IMR-90 (cell line): ENCODE data around the gene CREG2. TPM values are rescaled to one million over a fixed set of nuclear protein-coding genes. Genes with fewer than 3 reads are reported as not detected.

ENCODE experiments used
- ATAC-seq: fragments of 200-7000 bp; cut with Tn5 transposase; 2 replicates; pipeline ENCODE4 v1.9.1; 2020; ENCODE audit warnings: low read depth, mild to moderate bottlenecking, moderate library complexity
- BruUV-seq: library from RNA; stranded (reverse); fragments of 400-500 nt; replicated peaks from 2 replicates; lab custom pipeline; 2021; lab: Mats Ljungman, UMichigan
- CTCF ChIA-PET: fragments of 300-600 bp; formaldehyde crosslinking; extraction: SDS; loops from one replicate; lab custom pipeline; 2021; ENCODE audit warnings: antibody characterized with exemption; lab: Yijun Ruan, JAX
- POLR2A ChIA-PET: fragments of 300-600 bp; sonication (Branson Sonifier 250); formaldehyde crosslinking; loops from one replicate; lab custom pipeline; 2022; ENCODE audit warnings: antibody characterized with exemption; ENCODE audit not compliant: unreplicated experiment; lab: Charles Lee
- DNase-seq: peaks from one replicate; pipeline ENCODE4 v3.0.0; 2013
- H2AFZ ChIP-seq: replicated peaks from 2 replicates; pipeline ENCODE3; 2013; ENCODE audit warnings: low read length, mild to moderate bottlenecking; ENCODE audit not compliant: poor library complexity
- H2AK5ac ChIP-seq: 2 replicates; pipeline ENCODE4 v1.6.1; 2013; ENCODE audit warnings: low read depth, low read length, inconsistent platforms
- H2AK9ac ChIP-seq: replicated peaks from 2 replicates; pipeline ENCODE3; 2013; ENCODE audit warnings: mild to moderate bottlenecking, low read depth, low read length, moderate library complexity; ENCODE audit not compliant: poor library complexity
- H2BK120ac ChIP-seq: 2 replicates; pipeline ENCODE4 v1.6.1; 2013; ENCODE audit warnings: low read depth, low read length, inconsistent platforms
- H2BK15ac ChIP-seq: 3 replicates; pipeline ENCODE4 v1.6.1; 2013; ENCODE audit warnings: low read depth, low read length, inconsistent platforms
- H2BK20ac ChIP-seq: 2 replicates; pipeline ENCODE4 v1.6.1; 2013; ENCODE audit warnings: low read depth, mild to moderate bottlenecking, inconsistent platforms, low read length, moderate library complexity
- H2BK5ac ChIP-seq: 2 replicates; pipeline ENCODE4 v1.6.1; 2013; ENCODE audit warnings: mild to moderate bottlenecking, low read depth, low read length, inconsistent platforms; ENCODE audit not compliant: poor library complexity, severe bottlenecking
- H3K14ac ChIP-seq: replicated peaks from 2 replicates; pipeline ENCODE4 v1.6.1; 2013; ENCODE audit warnings: low read depth, low read length, inconsistent platforms
- H3K18ac ChIP-seq: 2 replicates; pipeline ENCODE4 v1.6.1; 2013; ENCODE audit warnings: low read depth, low read length, control low read depth
- H3K23ac ChIP-seq: 2 replicates; pipeline ENCODE4 v1.6.1; 2013; ENCODE audit warnings: low read depth, low read length, inconsistent platforms
- H3K27ac ChIP-seq: 2 replicates; pipeline ENCODE4 v1.5.1; 2013; ENCODE audit warnings: mild to moderate bottlenecking, control low read depth, low read length; ENCODE audit not compliant: insufficient read depth
- H3K27me3 ChIP-seq: 2 replicates; pipeline ENCODE4 v1.6.1; 2013; ENCODE audit warnings: low read length; ENCODE audit not compliant: control insufficient read depth, insufficient read depth
- H3K36me3 ChIP-seq: 2 replicates; pipeline ENCODE4 v1.6.1; 2013; ENCODE audit warnings: low read length, mixed read lengths; ENCODE audit not compliant: control insufficient read depth, insufficient read depth
- H3K4ac ChIP-seq: 2 replicates; pipeline ENCODE4 v1.6.1; 2013; ENCODE audit warnings: low read depth, low read length, inconsistent platforms
- H3K4me1 ChIP-seq: 2 replicates; pipeline ENCODE4 v1.6.1; 2013; ENCODE audit warnings: low read length, mixed read lengths; ENCODE audit not compliant: control insufficient read depth, insufficient read depth
- H3K4me2 ChIP-seq: 2 replicates; pipeline ENCODE4 v1.6.1; 2013; ENCODE audit warnings: low read depth, mild to moderate bottlenecking, control low read depth, low read length, moderate library complexity
- H3K4me3 ChIP-seq: 2 replicates; pipeline ENCODE4 v1.5.1; 2013; ENCODE audit warnings: low read depth, mild to moderate bottlenecking, control low read depth, low read length, moderate library complexity; ENCODE audit not compliant: insufficient read depth
- H3K56ac ChIP-seq: 2 replicates; pipeline ENCODE4 v1.6.1; 2013; ENCODE audit warnings: low read length, inconsistent platforms; ENCODE audit not compliant: insufficient read depth; ENCODE audit errors: extremely low read depth
- H3K79me1 ChIP-seq, 2 experiments: 2 replicates each; pipeline ENCODE4 v1.6.1; 2013; ENCODE audit warnings: low read length in 2 of 2, inconsistent platforms in 1 of 2, low read depth in 1 of 2
- H3K9ac ChIP-seq: 2 replicates; pipeline ENCODE4 v1.6.1; 2013; ENCODE audit warnings: low read depth, low read length, control low read depth
- H3K9me1 ChIP-seq: 2 replicates; pipeline ENCODE4 v1.6.1; 2013; ENCODE audit warnings: low read length, inconsistent platforms; ENCODE audit not compliant: insufficient read depth
- H3K9me3 ChIP-seq: 2 replicates; pipeline ENCODE4 v1.6.1; 2013; ENCODE audit warnings: low read length; ENCODE audit not compliant: control insufficient read depth, insufficient read depth
- H4K20me1 ChIP-seq: 2 replicates; pipeline ENCODE4 v1.6.1; 2013; ENCODE audit warnings: low read length, inconsistent platforms; ENCODE audit not compliant: insufficient read depth
- H4K5ac ChIP-seq: 2 replicates; pipeline ENCODE4 v1.6.1; 2013; ENCODE audit warnings: mild to moderate bottlenecking, low read depth, low read length, control low read depth
- H4K8ac ChIP-seq, 2 experiments: 2 replicates each; pipeline ENCODE4 v1.6.1; 2013; ENCODE audit warnings: low read depth in 2 of 2, low read length in 2 of 2, control low read depth in 1 of 2, inconsistent platforms in 1 of 2
- H4K91ac ChIP-seq: 2 replicates; pipeline ENCODE4 v1.6.1; 2013; ENCODE audit warnings: low read depth, low read length, inconsistent platforms; ENCODE audit not compliant: insufficient read depth
- BHLHE40 ChIP-seq: fragments of 150-350 bp; IDR thresholded peaks from 2 replicates; pipeline ENCODE4 v1.6.1; 2016; ENCODE audit warnings: mild to moderate bottlenecking, low read depth, low read length
- CEBPB ChIP-seq: IDR thresholded peaks from 2 replicates; pipeline ENCODE4 v1.6.1; 2012; ENCODE audit warnings: low read depth, low read length, improper control_type of control experiment
- CHD1 ChIP-seq: IDR thresholded peaks from 2 replicates; pipeline ENCODE4 v1.6.1; 2012; ENCODE audit warnings: low read depth, low read length, improper control_type of control experiment
- ELK1 ChIP-seq: fragments of 150-350 bp; IDR thresholded peaks from 2 replicates; pipeline ENCODE4 v1.6.1; 2016; ENCODE audit warnings: low read depth, mild to moderate bottlenecking, low read length, moderate library complexity, borderline replicate concordance
- FOS ChIP-seq: fragments of 150-350 bp; IDR thresholded peaks from 2 replicates; pipeline ENCODE4 v1.6.1; 2016; ENCODE audit warnings: low read depth, low read length
- MAFK ChIP-seq: IDR thresholded peaks from 2 replicates; pipeline ENCODE4 v1.6.1; 2012; ENCODE audit warnings: low read depth, low read length, improper control_type of control experiment
- MXI1 ChIP-seq: IDR thresholded peaks from 2 replicates; pipeline ENCODE4 v1.6.1; 2012; ENCODE audit warnings: low read depth, mild to moderate bottlenecking, low read length, moderate library complexity, borderline replicate concordance
- NFE2L2 ChIP-seq: fragments of 150-350 bp; IDR thresholded peaks from 2 replicates; pipeline ENCODE4 v1.6.1; 2016; ENCODE audit warnings: low read depth, mild to moderate bottlenecking, low read length
- POLR2A ChIP-seq: IDR thresholded peaks from 2 replicates; pipeline ENCODE4 v1.6.1; 2012; ENCODE audit warnings: mild to moderate bottlenecking, low read depth, low read length
- SMC3 ChIP-seq: fragments of 150-350 bp; IDR thresholded peaks from 2 replicates; pipeline ENCODE4 v1.6.1; 2016; ENCODE audit warnings: low read depth, mild to moderate bottlenecking, antibody characterized with exemption, low read length, moderate library complexity
- WGBS, 2 experiments: methylation state at CpG; one replicate each; pipeline versions ENCODE4 v1.1.5 to v1.1.7; 2013; ENCODE audit warnings: missing lambda C conversion rate in 2 of 2; ENCODE audit not compliant: insufficient read length in 1 of 2; ENCODE audit errors: extremely low coverage in 2 of 2; 5-methylcytosine and 5-hydroxymethylcytosine counted together
- dilution Hi-C: fragments of 300-500 bp; cut with HindIII; formaldehyde crosslinking; loops from one replicate; pipeline ENCODE4 v1.14.3; 2018; ENCODE audit warnings: low sequenced_read_pairs; ENCODE audit not compliant: unreplicated experiment
- in situ Hi-C: fragments of 300-500 bp; cut with MboI; formaldehyde crosslinking; loops from 3 replicates; pipeline ENCODE4 v1.14.3; 2019; ENCODE audit warnings: low sequenced_read_pairs, inconsistent platforms, mixed read lengths
- intact Hi-C: fragments of 100-400 bp; cut with micrococcal nuclease; formaldehyde crosslinking; loops from 2 replicates; pipeline ENCODE4 v1.10.0; 2022
- polyA plus RNA-seq, 3 experiments: library from polyadenylated mRNA; depleted of rRNA; stranded (reverse); fragments of >200 nt; gene quantifications; 2 replicates each; pipeline ENCODE4 v1.2.3, GENCODE V29; 2012; ENCODE audit warnings: low replicate concordance in 1 of 3
- total RNA-seq: library from RNA; depleted of rRNA; stranded (reverse); fragments of >200 nt; gene quantifications from 2 replicates; pipeline ENCODE4 v1.2.3, GENCODE V29; 2012

CREG2 gene
- total and polyA plus RNA-seq, 2 of the 4 experiments (the other 2 are of a cell fraction): 0.17 TPM; not detected in 1

- Histone ChIP-seq H2AFZ (no peak overlapping the region), H3K56ac (no peak overlapping the region), H4K5ac (no peak overlapping the region), H3K27ac (no peak overlapping the region), H2AK5ac (no peak overlapping the region), H2BK20ac (no peak overlapping the region), H2AK9ac (no peak overlapping the region), H4K8ac (no peak overlapping the region), H3K4me2 (no peak overlapping the region), H3K18ac (no peak overlapping the region), H4K20me1 (no peaks in the 10 kb centered on the region), H3K9ac (no peak overlapping the region), H3K27me3 (no peaks in the 10 kb centered on the region), H2BK5ac (no peak overlapping the region), H3K79me1 (no peaks in the 10 kb centered on the region), H3K4me3 (no peak overlapping the region), H2BK15ac (no peak overlapping the region), H3K4ac (no peak overlapping the region), H3K36me3 (no peaks in the 10 kb centered on the region), H2BK120ac (no peak overlapping the region), H3K9me1 (no peaks in the 10 kb centered on the region; the same call in 1 of the 2 replicates), H3K9me3 (no peaks in the 10 kb centered on the region), H3K14ac (peak overlapping the region; percentile 45; the same call in 1 of the 2 replicates), H4K91ac (no peak overlapping the region), H3K23ac (no peak overlapping the region), H3K4me1 (peaks cover 2% of the 10 kb centered on the region; the same call in 1 of the 2 replicates)
- WGBS, 2 experiments: 100% methylated on average over 1 of the region's 1 CpG; no CpG with 5 or more reads in 1 of the 2 experiments
- in situ Hi-C loops: loop anchor here (10.0 kb wide), 1 partner anchor 495 kb away; no protein-coding TSS in a partner anchor
- dilution Hi-C loops: no loop called here
- TF ChIP-seq NFE2L2 (no peak), BHLHE40 (no peak), CEBPB (no peak), FOS (no peak), MAFK (no peak), SMC3 (no peak), POLR2A (no peak), MXI1 (no peak), ELK1 (no peak), CHD1 (no peak)
- DNase-seq: peak; percentile 33
- intact Hi-C loops: loop anchor here (5.0 kb wide), 1 partner anchor 492 kb away; no protein-coding TSS in a partner anchor
- ATAC-seq: no peak
- ChIA-PET POLR2A (no interaction called here), CTCF (interaction anchor here (0.6 kb wide), 1 partner anchor 666 kb away, joined by 5 read pairs; no protein-coding TSS in a partner anchor)
- BruUV-seq: no TSS peak
These were observed 47.2 kb downstream of the CREG2 start for GRCh38 chr2:101340141-101340551.
